HG02840 (cell line): ENCODE data around the gene HSPA12B.

Experiments used
- ATAC-seq: cut with Tn5 transposase; IDR thresholded peaks from one replicate; pipeline ENCODE4 v1.9.1; 2021; ENCODE audit warnings: mild to moderate bottlenecking, moderate library complexity, moderate number of reproducible peaks; ENCODE audit not compliant: unreplicated experiment, low FRiP score

HSPA12B gene

GRCh38 chr20:3800878-3801260 is 68.4 kb downstream of the HSPA12B start:
- no peak for ATAC-seq

DNA sequence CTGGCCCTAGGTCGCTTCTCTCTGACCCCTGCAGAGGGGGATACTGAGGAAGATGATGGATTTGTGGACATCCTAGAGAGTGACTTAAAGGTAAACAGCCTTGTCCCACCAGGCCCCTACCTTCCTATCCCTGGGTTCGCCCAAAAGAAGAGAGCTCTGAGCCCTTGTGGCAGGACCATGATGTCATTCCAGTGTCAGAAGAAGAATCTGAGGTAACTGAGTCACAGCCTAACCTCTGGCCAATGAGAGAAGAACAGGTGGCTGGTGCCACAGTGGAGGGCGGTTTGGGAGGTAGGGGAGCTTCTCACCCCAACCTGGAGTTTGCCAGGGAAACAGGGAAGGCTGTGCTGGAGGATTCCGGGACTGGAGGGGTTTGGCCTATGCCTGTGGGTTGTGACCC is 68.8 kb downstream of the HSPA12B start:
- ATAC-seq: no peak

- no peak for ATAC-seq
Observed at GRCh38 chr20:3801846-3802245, 69.4 kb downstream of the HSPA12B start.
